ENCODE measurements around the gene PTPRN2. TPM values are rescaled to one million over a fixed set of nuclear protein-coding genes. Genes with fewer than 3 reads are reported as not detected.

The PTPRN2 gene
- total and polyA plus RNA-seq, 3 experiments from 2014 or later = 0.33 to 1.2 (median 0.42) TPM

DNA sequence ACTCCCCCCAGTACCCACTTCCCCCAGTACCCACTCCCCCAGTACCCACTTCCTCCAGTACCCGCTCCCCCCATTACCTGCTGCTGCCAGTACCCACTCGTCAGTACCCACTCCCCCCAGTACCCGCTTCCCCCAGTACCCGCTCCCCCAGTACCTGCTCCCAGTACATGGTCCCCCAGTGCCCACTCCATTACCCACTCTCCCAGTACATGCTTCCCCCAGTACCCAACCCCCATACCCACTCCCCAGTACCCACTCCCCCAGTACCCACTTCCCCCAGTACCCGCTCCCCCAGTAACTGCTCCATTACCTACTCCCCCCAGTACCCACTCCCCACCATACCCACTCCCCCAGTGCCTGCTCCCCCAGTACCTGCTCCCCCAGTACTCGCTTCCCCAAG, 700.2 kb downstream of the PTPRN2 start:
- Histone ChIP-seq H3K9me3 (ENCODE audit: low read length) (no peaks in the 10 kb centered on the region), H3K27ac (ENCODE audit: low read depth, low read length) (no peak overlapping the region), H3K36me3 (ENCODE audit: insufficient read depth, low read length) (no peaks in the 10 kb centered on the region), H3K4me3 (ENCODE audit: low read length) (no peak overlapping the region), H3K4me1 (ENCODE audit: insufficient read depth, low read length) (peaks cover 10% of the 10 kb centered on the region), H3K27me3 (ENCODE audit: insufficient read depth, low read length, poor library complexity, severe bottlenecking) (no peaks in the 10 kb centered on the region)
- Mint-ChIP-seq H3K27ac (no peak overlapping the region), H3K4me3 (no peak overlapping the region), H3K9me3 (no peaks in the 10 kb centered on the region), H3K4me1 (peaks cover 3 to 10% (median 6%) of the 10 kb centered on the region in 3 donors), H3K36me3 (no peaks in the 10 kb centered on the region), H3K27me3 (peaks cover 9 to 17% of the 10 kb centered on the region in 2 donors)
- no peak for DNase-seq
- ChIA-PET CTCF (no interaction called here), POLR2A (no interaction called here)

DNA sequence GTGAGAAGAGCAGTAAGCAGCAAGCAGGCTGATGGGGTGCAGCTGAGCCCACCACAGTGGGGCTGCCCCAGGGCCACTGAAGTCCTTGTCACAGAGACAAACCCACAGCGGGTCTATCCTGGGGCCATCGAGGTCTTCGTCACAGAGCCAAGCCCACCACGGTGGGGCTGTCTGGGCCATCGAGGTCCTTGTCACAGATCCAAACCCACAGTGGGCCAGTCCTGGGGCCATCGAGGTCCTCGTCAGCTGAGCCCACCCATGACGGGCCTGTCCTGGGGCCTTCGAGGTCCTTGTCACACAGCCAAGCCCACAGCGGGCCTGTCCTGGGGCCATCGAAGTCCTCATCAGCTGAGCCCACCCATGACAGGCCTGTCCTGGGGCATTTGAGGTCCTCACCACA, 700.9 kb downstream of the PTPRN2 start:
- Mint-ChIP-seq H3K9me3 (no peaks in the 10 kb centered on the region), H3K4me1 (peaks cover 3 to 10% (median 6%) of the 10 kb centered on the region in 3 donors), H3K4me3 (no peak overlapping the region), H3K27ac (no peak overlapping the region), H3K36me3 (no peaks in the 10 kb centered on the region), H3K27me3 (peaks cover 9 to 17% of the 10 kb centered on the region in 2 donors)
- Histone ChIP-seq H3K9me3 (ENCODE audit: low read length) (no peaks in the 10 kb centered on the region), H3K4me1 (ENCODE audit: insufficient read depth, low read length) (peaks cover 16% of the 10 kb centered on the region), H3K27ac (ENCODE audit: low read depth, low read length) (no peak overlapping the region), H3K27me3 (ENCODE audit: insufficient read depth, low read length, poor library complexity, severe bottlenecking) (no peaks in the 10 kb centered on the region), H3K4me3 (ENCODE audit: low read length) (no peak overlapping the region), H3K36me3 (ENCODE audit: insufficient read depth, low read length) (no peaks in the 10 kb centered on the region)
- ChIA-PET CTCF (no interaction called here), POLR2A (no interaction called here)
- DNase-seq = no peak

DNA sequence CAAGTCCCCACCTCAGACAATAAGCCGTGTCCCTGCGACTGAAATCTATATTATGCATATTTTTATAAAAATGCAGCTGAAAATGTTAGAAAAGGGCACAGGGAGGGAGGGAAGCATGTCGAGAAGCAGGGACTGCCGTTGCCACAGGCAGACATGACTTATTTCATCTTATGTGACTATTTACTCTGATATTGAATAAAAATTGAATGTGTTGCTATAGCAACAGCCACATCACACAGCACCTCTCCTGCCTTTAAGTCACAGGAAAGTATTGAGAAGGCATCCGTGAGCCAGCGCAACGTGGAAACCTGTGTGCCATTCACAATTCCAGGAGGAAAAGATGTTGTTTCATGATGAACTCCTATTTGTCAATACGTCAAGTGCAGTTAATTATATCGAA, 701.4 kb downstream of the PTPRN2 start:
- Mint-ChIP-seq H3K4me1 (peaks cover 3 to 7% (median 6%) of the 10 kb centered on the region in 3 donors), H3K4me3 (no peak overlapping the region), H3K27me3 (peaks cover 9 to 17% of the 10 kb centered on the region in 2 donors), H3K27ac (no peak overlapping the region), H3K9me3 (no peaks in the 10 kb centered on the region), H3K36me3 (no peaks in the 10 kb centered on the region)
- peak in 1 of 5 donors; percentile 29 for DNase-seq
- Histone ChIP-seq H3K4me3 (ENCODE audit: low read length) (no peak overlapping the region), H3K9me3 (ENCODE audit: low read length) (no peaks in the 10 kb centered on the region), H3K27me3 (ENCODE audit: insufficient read depth, low read length, poor library complexity, severe bottlenecking) (no peaks in the 10 kb centered on the region), H3K27ac (ENCODE audit: low read depth, low read length) (no peak overlapping the region), H3K36me3 (ENCODE audit: insufficient read depth, low read length) (no peaks in the 10 kb centered on the region), H3K4me1 (ENCODE audit: insufficient read depth, low read length) (peaks cover 12% of the 10 kb centered on the region)
- POLR2A ChIA-PET = no interaction called here
- CTCF ChIA-PET = no interaction called here

DNA sequence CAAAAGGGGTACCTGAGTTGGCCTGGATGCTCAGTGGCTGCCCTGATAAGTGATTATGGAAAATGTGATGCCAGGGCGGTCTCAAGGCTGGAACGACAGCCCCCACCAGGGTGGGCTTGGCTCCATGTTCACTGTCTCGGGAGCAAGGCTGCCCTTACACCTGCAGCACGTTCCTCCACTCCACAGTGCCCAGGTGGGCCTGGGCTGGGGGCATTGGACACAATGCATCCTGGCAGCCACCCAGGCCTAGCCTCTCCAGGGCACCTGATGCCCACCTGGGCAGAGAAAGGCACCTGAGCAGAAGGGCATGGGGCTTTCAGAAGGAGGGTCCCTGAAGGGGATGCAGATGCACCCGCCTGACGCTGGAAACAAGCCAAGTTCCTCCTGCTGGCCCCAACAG, 702.5 kb downstream of the PTPRN2 start:
- no peaks in the 10 kb centered on the region for H3K27me3 ChIP-seq (ENCODE audit: insufficient read depth, low read length, poor library complexity, severe bottlenecking)
- ChIA-PET CTCF (no interaction called here), POLR2A (interaction anchor here (0.6 kb wide), 1 partner anchor 543 kb away, joined by 3 read pairs; no protein-coding TSS in a partner anchor)
- no peak overlapping the region for H3K4me3 Mint-ChIP-seq
- peaks cover 0 to 5% (median 0%) of the 10 kb centered on the region in 3 donors for H3K4me1 Mint-ChIP-seq
- H3K9me3 Mint-ChIP-seq = peaks cover 0 to 3% (median 0%) of the 10 kb centered on the region in 5 donors
- no peak overlapping the region for H3K27ac ChIP-seq (ENCODE audit: low read depth, low read length)
- no peaks in the 10 kb centered on the region for H3K36me3 Mint-ChIP-seq
- peaks cover 9 to 11% of the 10 kb centered on the region in 2 donors for H3K27me3 Mint-ChIP-seq
- no peak overlapping the region for H3K4me3 ChIP-seq (ENCODE audit: low read length)
- no peaks in the 10 kb centered on the region for H3K36me3 ChIP-seq (ENCODE audit: insufficient read depth, low read length)
- DNase-seq = no peak
- H3K27ac Mint-ChIP-seq = no peak overlapping the region
- peaks cover 12% of the 10 kb centered on the region for H3K4me1 ChIP-seq (ENCODE audit: insufficient read depth, low read length)
- H3K9me3 ChIP-seq (ENCODE audit: low read length) = no peaks in the 10 kb centered on the region

DNA sequence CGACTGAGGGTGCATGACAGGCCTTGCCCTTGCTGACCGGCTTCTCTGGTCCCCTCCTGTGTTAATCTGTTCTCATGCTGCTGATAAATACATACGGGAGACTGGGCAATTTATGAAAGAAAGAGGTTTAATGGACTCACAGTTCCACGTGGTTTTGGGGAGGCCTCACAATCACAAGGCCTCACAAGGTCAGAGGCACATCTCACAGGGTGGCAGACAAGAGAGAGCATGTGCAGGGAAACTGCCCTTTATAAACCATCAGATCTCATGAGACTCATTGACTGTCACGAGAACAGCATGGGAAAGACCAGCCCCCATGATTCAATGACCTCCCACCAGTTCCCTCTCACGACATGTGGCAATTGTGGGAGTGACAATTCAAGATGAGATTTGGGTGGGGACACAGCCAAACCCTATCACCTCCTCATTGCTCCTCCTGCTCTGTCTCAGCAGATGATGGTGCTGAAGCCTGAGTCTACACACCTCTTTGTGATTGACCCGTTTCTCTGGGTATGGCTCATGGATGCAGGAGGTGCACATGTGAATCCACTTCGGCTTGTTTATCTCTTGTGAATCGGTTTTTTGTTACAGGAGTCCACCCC, 703.1 kb downstream of the PTPRN2 start:
- ChIA-PET POLR2A (no interaction called here), CTCF (no interaction called here)
- Histone ChIP-seq H3K9me3 (ENCODE audit: low read length) (no peaks in the 10 kb centered on the region), H3K4me1 (ENCODE audit: insufficient read depth, low read length) (peaks cover 12% of the 10 kb centered on the region), H3K4me3 (ENCODE audit: low read length) (no peak overlapping the region), H3K27me3 (ENCODE audit: insufficient read depth, low read length, poor library complexity, severe bottlenecking) (no peaks in the 10 kb centered on the region), H3K36me3 (ENCODE audit: insufficient read depth, low read length) (no peaks in the 10 kb centered on the region), H3K27ac (ENCODE audit: low read depth, low read length) (no peak overlapping the region)
- no peak overlapping the region for H3K27ac Mint-ChIP-seq
- H3K4me3 Mint-ChIP-seq = no peak overlapping the region
- peaks cover 0 to 5% (median 0%) of the 10 kb centered on the region in 3 donors for H3K4me1 Mint-ChIP-seq
- H3K36me3 Mint-ChIP-seq = no peaks in the 10 kb centered on the region
- H3K27me3 Mint-ChIP-seq = peaks cover 6 to 8% of the 10 kb centered on the region in 2 donors
- H3K9me3 Mint-ChIP-seq = peaks cover 0 to 3% (median 0%) of the 10 kb centered on the region in 5 donors
- no peak for DNase-seq

DNA sequence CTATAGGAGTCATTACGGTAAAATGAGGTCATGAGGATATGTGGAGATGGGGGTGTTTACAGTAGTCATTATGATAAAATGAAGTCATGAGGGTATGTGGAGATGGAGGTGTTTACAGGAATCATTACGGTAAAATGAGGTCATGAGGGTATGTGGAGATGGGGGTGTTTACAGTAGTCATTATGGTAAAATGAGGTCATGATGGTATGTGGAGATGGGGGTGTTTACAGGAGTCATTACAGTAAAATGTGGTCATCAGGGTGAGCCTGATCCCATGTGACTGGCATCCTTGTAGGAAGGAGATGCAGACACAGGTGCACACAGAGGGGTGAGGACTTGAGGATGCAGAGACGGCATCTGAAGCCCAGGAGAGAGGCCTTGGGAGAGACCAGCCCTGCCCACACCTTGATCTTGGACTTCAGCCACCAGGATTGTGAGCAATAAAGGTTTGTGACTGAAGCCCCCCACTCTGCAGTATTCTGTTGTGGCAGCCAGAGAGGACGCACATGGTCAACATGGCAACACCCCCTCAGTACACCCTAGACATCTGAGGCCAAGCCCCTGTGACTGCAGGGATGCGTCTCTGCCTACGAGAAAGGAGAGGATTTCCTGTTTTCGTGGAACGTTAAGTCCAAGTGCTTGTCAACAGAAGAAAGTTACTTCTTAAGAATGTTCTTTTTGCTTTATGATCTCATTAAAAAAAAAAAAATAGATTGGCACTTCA, 706.4 kb downstream of the PTPRN2 start:
- Histone ChIP-seq H3K4me3 (ENCODE audit: low read length) (no peak overlapping the region), H3K36me3 (ENCODE audit: insufficient read depth, low read length) (no peaks in the 10 kb centered on the region), H3K4me1 (ENCODE audit: insufficient read depth, low read length) (peaks cover 12% of the 10 kb centered on the region), H3K27me3 (ENCODE audit: insufficient read depth, low read length, poor library complexity, severe bottlenecking) (no peaks in the 10 kb centered on the region), H3K9me3 (ENCODE audit: low read length) (no peaks in the 10 kb centered on the region), H3K27ac (ENCODE audit: low read depth, low read length) (no peak overlapping the region)
- no peak overlapping the region for H3K4me3 Mint-ChIP-seq
- H3K27ac Mint-ChIP-seq = peak overlapping the region in 3 of 8 donors; percentile 6 to 14 (median 11)
- H3K4me1 Mint-ChIP-seq = peaks cover 0 to 5% (median 0%) of the 10 kb centered on the region in 3 donors
- ChIA-PET POLR2A (no interaction called here), CTCF (no interaction called here)
- H3K27me3 Mint-ChIP-seq = peaks cover 0 to 2% of the 10 kb centered on the region in 2 donors
- no peaks in the 10 kb centered on the region for H3K36me3 Mint-ChIP-seq
- DNase-seq = peak in 1 of 5 donors; percentile 41
- peaks cover 0 to 3% (median 0%) of the 10 kb centered on the region in 5 donors for H3K9me3 Mint-ChIP-seq

DNA sequence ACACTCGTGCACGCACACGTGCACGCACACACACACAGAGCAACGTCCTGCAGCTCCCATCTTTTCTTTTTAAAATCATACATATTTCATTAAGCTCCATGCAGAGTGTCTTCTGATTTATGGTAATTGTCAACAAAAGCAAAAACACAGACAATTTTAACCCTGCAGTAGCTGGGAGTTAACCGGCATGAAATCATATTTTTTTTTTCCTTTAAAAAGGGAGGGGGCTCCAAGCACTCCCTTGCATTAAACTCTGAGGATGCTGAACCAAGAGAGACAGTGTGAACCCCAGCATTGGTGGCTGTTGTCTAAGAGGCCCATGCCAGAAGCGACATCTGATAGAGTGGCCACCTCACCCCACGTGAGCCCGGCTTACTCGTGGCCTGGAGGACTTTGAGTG, 708.2 kb downstream of the PTPRN2 start:
- Histone ChIP-seq H3K9me3 (ENCODE audit: low read length) (no peaks in the 10 kb centered on the region), H3K36me3 (ENCODE audit: insufficient read depth, low read length) (no peaks in the 10 kb centered on the region), H3K4me1 (ENCODE audit: insufficient read depth, low read length) (peaks cover 21% of the 10 kb centered on the region), H3K27me3 (ENCODE audit: insufficient read depth, low read length, poor library complexity, severe bottlenecking) (no peaks in the 10 kb centered on the region), H3K4me3 (ENCODE audit: low read length) (no peak overlapping the region), H3K27ac (ENCODE audit: low read depth, low read length) (no peak overlapping the region)
- H3K4me1 Mint-ChIP-seq = peaks cover 9 to 10% (median 9%) of the 10 kb centered on the region in 3 donors
- H3K4me3 Mint-ChIP-seq = no peak overlapping the region
- no peaks in the 10 kb centered on the region for H3K36me3 Mint-ChIP-seq
- CTCF ChIA-PET = interaction anchor here (0.7 kb wide), 1 partner anchor 82 kb away, joined by 4 read pairs; no protein-coding TSS in a partner anchor
- H3K27me3 Mint-ChIP-seq = peaks cover 5% of the 10 kb centered on the region in 2 donors
- no peak for DNase-seq
- H3K27ac Mint-ChIP-seq = no peak overlapping the region
- peaks cover 0 to 3% (median 0%) of the 10 kb centered on the region in 5 donors for H3K9me3 Mint-ChIP-seq
- POLR2A ChIA-PET = no interaction called here

DNA sequence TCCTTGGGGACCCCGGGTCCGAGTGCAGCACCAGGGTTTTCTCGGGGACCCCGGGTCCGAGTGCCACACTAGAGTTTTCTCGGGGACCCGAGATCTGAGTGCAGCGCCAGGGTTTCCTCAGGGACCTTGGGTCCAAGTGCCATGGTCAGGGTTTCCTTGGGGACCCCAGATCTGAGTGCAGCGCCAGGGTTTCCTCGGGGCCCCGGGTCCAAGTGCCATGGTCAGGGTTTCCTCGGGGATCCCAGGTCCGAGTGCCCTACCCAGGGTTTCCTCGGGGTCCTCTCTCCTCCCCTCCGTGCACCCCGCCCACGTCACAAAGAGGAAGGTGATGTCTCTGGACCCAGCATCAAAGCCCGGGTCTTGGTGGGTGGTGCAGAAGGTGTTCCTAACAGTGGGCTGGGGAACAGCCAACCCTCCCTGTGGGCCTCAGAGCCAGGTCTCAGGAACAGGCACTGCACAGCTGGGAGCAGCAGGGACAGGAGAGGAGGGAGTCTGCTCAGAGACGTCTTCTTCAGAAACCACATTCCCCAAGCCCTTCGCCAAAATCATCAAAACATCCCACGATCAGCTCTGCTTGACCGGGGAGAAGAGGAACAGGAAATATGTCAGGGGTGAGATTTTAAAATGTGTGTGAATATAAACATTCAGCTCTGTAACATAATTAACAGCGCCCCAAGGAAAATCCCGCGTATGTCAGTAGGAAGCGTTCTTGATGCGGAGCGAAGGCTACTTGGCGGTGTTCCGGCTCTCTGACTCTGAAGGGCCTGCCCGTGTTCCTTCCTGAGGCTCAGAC, 710.1 kb downstream of the PTPRN2 start:
- Histone ChIP-seq H3K4me1 (ENCODE audit: insufficient read depth, low read length) (peaks cover 30% of the 10 kb centered on the region), H3K36me3 (ENCODE audit: insufficient read depth, low read length) (no peaks in the 10 kb centered on the region), H3K9me3 (ENCODE audit: low read length) (no peaks in the 10 kb centered on the region), H3K4me3 (ENCODE audit: low read length) (no peak overlapping the region), H3K27ac (ENCODE audit: low read depth, low read length) (no peak overlapping the region), H3K27me3 (ENCODE audit: insufficient read depth, low read length, poor library complexity, severe bottlenecking) (no peaks in the 10 kb centered on the region)
- no peak overlapping the region for H3K27ac Mint-ChIP-seq
- peaks cover 9 to 10% (median 9%) of the 10 kb centered on the region in 3 donors for H3K4me1 Mint-ChIP-seq
- H3K36me3 Mint-ChIP-seq = no peaks in the 10 kb centered on the region
- peaks cover 5 to 10% of the 10 kb centered on the region in 2 donors for H3K27me3 Mint-ChIP-seq
- ChIA-PET POLR2A (no interaction called here), CTCF (no interaction called here)
- no peak overlapping the region for H3K4me3 Mint-ChIP-seq
- no peak for DNase-seq
- peaks cover 0 to 3% (median 0%) of the 10 kb centered on the region in 5 donors for H3K9me3 Mint-ChIP-seq

Measured in CD8-positive, alpha-beta memory T cell (primary cell).